ENCODE results near the gene PARD6A. TPM values are rescaled to one million over a fixed set of nuclear protein-coding genes. Genes with fewer than 3 reads are reported as not detected.

Gene PARD6A
- polyA plus RNA-seq, 1 experiment: 0.42 TPM

DNA sequence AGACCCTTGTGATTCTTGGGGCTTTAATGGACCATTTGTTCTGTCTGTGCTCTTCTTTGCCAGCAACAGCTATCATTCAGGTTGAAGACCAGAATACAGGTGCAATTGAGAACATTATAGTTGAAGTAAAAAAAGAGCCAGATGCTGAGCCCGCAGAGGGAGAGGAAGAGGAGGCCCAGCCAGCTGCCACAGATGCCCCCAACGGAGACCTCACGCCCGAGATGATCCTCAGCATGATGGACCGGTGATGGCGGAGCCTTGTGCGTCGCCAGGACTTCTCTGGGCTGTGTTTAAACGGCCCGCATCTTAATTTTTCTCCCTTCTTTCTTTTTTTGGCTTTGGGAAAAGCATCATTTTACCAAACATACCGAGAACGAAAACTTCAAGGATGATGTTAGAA lies 23.1 kb upstream of the PARD6A start:
- TF ChIP-seq, protein P1, sequence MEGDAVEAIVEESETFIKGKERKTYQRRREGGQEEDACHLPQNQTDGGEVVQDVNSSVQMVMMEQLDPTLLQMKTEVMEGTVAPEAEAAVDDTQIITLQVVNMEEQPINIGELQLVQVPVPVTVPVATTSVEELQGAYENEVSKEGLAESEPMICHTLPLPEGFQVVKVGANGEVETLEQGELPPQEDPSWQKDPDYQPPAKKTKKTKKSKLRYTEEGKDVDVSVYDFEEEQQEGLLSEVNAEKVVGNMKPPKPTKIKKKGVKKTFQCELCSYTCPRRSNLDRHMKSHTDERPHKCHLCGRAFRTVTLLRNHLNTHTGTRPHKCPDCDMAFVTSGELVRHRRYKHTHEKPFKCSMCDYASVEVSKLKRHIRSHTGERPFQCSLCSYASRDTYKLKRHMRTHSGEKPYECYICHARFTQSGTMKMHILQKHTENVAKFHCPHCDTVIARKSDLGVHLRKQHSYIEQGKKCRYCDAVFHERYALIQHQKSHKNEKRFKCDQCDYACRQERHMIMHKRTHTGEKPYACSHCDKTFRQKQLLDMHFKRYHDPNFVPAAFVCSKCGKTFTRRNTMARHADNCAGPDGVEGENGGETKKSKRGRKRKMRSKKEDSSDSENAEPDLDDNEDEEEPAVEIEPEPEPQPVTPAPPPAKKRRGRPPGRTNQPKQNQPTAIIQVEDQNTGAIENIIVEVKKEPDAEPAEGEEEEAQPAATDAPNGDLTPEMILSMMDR (IDR thresholded peaks at IDR 0.05; ENCODE audit: low read depth, low read length): no peak
- Histone ChIP-seq H3K27ac (ENCODE audit: low read depth, low read length) (no peak overlapping the region), H3K27me3 (ENCODE audit: control insufficient read depth, insufficient read depth, low read length) (no peaks in the 10 kb centered on the region), H3K9me3 (ENCODE audit: control insufficient read depth, insufficient read depth, low read length) (no peaks in the 10 kb centered on the region), H3K4me3 (ENCODE audit: low read depth, low read length) (no peak overlapping the region)
- ChIA-PET CTCF (interaction anchor here (2.1 kb wide), 1 partner anchor 91 kb away, joined by 10 read pairs; no protein-coding TSS in a partner anchor), POLR2A (no interaction called here)
- no peak for DNase-seq (ENCODE audit: low read depth, low spot score)

DNA sequence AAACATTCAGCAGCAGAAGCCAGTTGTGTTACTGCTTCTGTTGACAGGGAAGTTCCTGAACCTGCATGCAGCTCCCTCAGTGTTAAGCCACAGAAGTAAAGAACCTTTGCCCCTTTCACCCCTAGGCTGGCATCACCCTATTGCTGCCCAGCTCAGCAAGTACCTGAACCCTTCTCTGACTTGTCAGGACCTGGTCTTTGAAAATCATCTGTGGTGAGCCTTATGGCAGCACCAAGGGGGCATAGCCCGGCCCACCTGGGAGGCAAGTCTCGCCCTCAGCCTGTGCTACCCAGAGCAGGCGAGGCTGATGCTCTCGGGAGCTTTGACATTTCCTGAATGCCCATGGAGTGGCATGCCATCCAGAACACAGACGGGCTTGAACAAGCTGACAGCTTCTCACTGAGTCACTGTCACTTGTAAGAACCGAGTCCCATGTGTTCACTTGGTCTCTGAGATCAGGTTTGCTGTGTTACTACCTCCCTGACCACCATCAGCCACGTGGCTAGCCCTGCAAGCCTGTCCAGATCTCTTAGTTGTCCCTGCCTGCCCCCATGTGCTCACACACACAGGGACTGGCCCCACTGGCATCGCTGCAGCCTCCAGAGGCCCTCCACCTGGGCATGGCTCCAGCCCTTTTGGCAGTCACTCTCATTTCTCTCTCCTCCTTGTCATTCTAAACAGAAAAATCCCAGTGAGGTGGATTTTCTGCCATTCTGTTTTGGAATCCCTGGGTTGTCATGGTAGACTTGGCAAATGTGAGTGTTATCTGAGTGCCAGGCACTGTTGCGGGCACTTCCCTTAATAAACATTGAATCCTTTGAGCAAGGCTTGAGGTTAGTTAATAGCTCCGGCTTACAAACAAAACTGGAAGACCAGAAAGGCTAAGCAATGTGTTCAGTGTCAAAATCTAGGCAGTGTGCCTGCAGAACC lies 18.7 kb upstream of the PARD6A start:
- no peak overlapping the region for H3K27ac ChIP-seq (ENCODE audit: low read depth, low read length)
- ChIA-PET CTCF (interaction anchor here (0.6 to 10.2 kb wide), 9 partner anchors 9 to 228 kb away, joined by 3 to 75 read pairs (median 4); partner anchors contain the start of genes ATP6V0D1 and CTCF), POLR2A (no interaction called here)
- DNase-seq (ENCODE audit: low read depth, low spot score): no peak
- TF ChIP-seq, protein P1 (IDR thresholded peaks at IDR 0.05; ENCODE audit: low read depth, low read length): no peak
- no peak overlapping the region for H3K4me3 ChIP-seq (ENCODE audit: low read depth, low read length)
- peaks cover 22% of the 10 kb centered on the region for H3K27me3 ChIP-seq (ENCODE audit: control insufficient read depth, insufficient read depth, low read length)
- no peaks in the 10 kb centered on the region for H3K9me3 ChIP-seq (ENCODE audit: control insufficient read depth, insufficient read depth, low read length)

DNA sequence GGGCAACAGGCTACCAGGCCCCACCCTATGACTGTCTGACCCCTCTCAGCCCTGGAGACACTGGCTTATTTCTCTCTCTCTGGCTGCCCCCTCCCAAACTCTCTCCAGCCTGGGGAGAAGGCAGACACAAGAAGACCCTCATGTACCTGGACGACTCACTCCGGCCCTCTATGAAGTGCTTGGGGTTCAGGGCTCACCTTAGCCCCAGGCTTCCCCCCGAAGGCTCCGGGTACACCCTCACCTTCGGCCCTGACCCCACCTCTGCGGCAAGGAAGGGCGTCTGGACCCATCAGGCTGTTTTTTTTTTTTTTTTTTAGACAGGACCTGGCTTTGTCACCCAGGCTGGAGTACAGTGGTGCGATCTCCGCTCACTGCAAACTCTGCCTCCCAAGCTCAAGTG lies 16.7 kb upstream of the PARD6A start:
- Histone ChIP-seq H3K4me3 (ENCODE audit: low read depth, low read length) (no peak overlapping the region), H3K27me3 (ENCODE audit: control insufficient read depth, insufficient read depth, low read length) (peaks cover 33% of the 10 kb centered on the region), H3K9me3 (ENCODE audit: control insufficient read depth, insufficient read depth, low read length) (no peaks in the 10 kb centered on the region; the same call in 1 of the 2 replicates), H3K27ac (ENCODE audit: low read depth, low read length) (no peak overlapping the region)
- ChIA-PET CTCF (interaction anchor here (0.6 to 10.2 kb wide), 13 partner anchors 9 to 130 kb away, joined by 3 to 75 read pairs (median 8); partner anchors contain the start of gene CTCF), POLR2A (no interaction called here)
- DNase-seq (ENCODE audit: low read depth, low spot score): no peak
- TF ChIP-seq, protein P1 (IDR thresholded peaks at IDR 0.05; ENCODE audit: low read depth, low read length): no peak

DNA sequence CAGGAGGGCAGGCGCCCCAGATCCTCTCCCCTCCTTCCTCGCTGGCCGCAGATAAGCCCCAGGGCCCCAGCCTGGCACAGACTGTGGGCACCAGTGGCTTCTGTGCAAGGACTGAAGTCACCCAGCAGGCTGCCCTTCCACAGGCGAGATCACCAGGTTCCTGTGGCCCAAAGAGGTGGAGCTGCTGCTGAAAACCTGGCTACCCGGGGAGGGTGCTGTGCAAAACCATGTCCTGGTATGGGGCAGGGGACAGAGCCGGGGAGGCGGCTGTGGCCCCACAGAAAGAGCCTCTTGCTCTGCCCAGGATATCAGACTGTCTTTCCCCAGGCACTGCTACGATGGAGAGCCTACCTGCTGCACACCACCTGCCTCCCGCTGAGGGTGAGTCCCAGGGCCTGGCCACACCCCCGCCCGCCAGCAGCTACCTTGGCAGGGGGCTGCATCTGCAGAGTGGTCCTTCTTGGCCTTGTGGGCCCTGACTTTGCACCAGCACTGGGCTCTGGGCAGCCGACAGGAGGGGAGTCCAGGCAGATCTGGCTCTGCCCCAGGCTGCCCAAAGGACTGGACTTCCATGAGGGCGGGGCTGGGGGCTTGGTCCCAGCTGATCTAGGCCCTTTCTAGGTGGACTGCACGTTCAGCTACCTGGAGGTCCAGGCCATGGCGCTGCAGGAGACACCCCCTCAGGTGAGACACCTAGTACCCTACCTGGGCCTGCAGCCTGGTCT lies 15.2 kb upstream of the PARD6A start:
- H3K9me3 ChIP-seq (ENCODE audit: control insufficient read depth, insufficient read depth, low read length): no peaks in the 10 kb centered on the region; the same call in 1 of the 2 replicates
- no peak overlapping the region for H3K27ac ChIP-seq (ENCODE audit: low read depth, low read length)
- H3K4me3 ChIP-seq (ENCODE audit: low read depth, low read length): no peak overlapping the region
- peaks cover 47% of the 10 kb centered on the region for H3K27me3 ChIP-seq (ENCODE audit: control insufficient read depth, insufficient read depth, low read length)
- TF ChIP-seq, protein P1 (IDR thresholded peaks at IDR 0.05; ENCODE audit: low read depth, low read length): no peak
- POLR2A ChIA-PET: interaction anchor here (1.1 kb wide), 1 partner anchor 15 kb away, joined by 3 read pairs; the partner anchor contains the start of gene ACD
- CTCF ChIA-PET: interaction anchor here (0.6 to 10.2 kb wide), 18 partner anchors 11 to 164 kb away, joined by 3 to 75 read pairs (median 6); partner anchors contain the start of gene CTCF
- DNase-seq (ENCODE audit: low read depth, low spot score): no peak
